GM12878 (cell line): ENCODE results near the gene DNASE1L1. TPM values are rescaled to one million over a fixed set of nuclear protein-coding genes. Genes with fewer than 3 reads are reported as not detected.
A peak's percentile ranks its signal among the peaks of the same experiment; 100 is the strongest.

Experiments
- CREB1 ChIP-seq: IDR thresholded peaks from 2 replicates; pipeline ENCODE4 v1.6.1; 2012; ENCODE audit warnings: low read depth, mild to moderate bottlenecking, inconsistent platforms
- IKZF2 ChIP-seq, 2 experiments: fragments of 450-650 bp; IDR thresholded peaks; 2 replicates each; pipeline ENCODE4 v1.6.1; 2017; ENCODE audit warnings: mild to moderate bottlenecking in 2 of 2, moderate library complexity in 2 of 2
- MEF2A ChIP-seq: IDR thresholded peaks from 2 replicates; pipeline ENCODE4 v1.6.1; 2011; ENCODE audit warnings: low read depth, mild to moderate bottlenecking, low read length, moderate library complexity; ENCODE audit not compliant: insufficient read depth
- NFIC ChIP-seq: IDR thresholded peaks from 2 replicates; pipeline ENCODE4 v1.6.1; 2012; ENCODE audit warnings: low read depth, mild to moderate bottlenecking, inconsistent platforms, low read length, moderate library complexity
- PML ChIP-seq: IDR thresholded peaks from 2 replicates; pipeline ENCODE4 v1.6.1; 2012; ENCODE audit warnings: low read length, inconsistent platforms
- POLR2A ChIP-seq: IDR thresholded peaks from 2 replicates; pipeline ENCODE4 v1.6.1; 2011; ENCODE audit warnings: low read depth, mild to moderate bottlenecking, low read length
- RUNX3 ChIP-seq: IDR thresholded peaks from 2 replicates; pipeline ENCODE4 v1.6.1; 2012; ENCODE audit warnings: low read length, inconsistent platforms
- SMAD5 ChIP-seq: IDR thresholded peaks from 2 replicates; pipeline ENCODE4 v1.6.1; 2016; ENCODE audit warnings: antibody characterized with exemption, low read depth
- TCF12 ChIP-seq: IDR thresholded peaks from 2 replicates; pipeline ENCODE4 v1.6.1; 2011; ENCODE audit warnings: low read depth, mild to moderate bottlenecking, low read length
- ZNF592 ChIP-seq: fragments of 450-650 bp; IDR thresholded peaks from 2 replicates; pipeline ENCODE4 v1.6.1; 2017; ENCODE audit warnings: mild to moderate bottlenecking, moderate library complexity
- polyA plus RNA-seq, 11 experiments: library from polyadenylated mRNA; depleted of rRNA in 4 of 11; unstranded in 6 of 11; stranded (reverse) in 5 of 11; fragments of >200 nt; fragmentation: Nextera tagmentation in 4 of 11; fragmentation: Illumina TruSeq in 1 of 11; extraction: Ambion mirVana in 4 of 11; extraction: Trizol in 1 of 11; gene quantifications; 1 replicate in 1 of 11; 2 replicates in 10 of 11; pipeline versions ENCODE4 v1.2.1 to v1.2.3, GENCODE V29; 2011 to 2016; ENCODE audit warnings: inconsistent platforms in 2 of 11, missing spikeins in 2 of 11, low read depth in 1 of 11
- total RNA-seq, 4 experiments: library from RNA; depleted of rRNA in 3 of 4; stranded (reverse); fragments of >200 nt in 3 of 4; fragmentation: Illumina TruSeq in 1 of 4; extraction: Trizol in 1 of 4; gene quantifications; 2 replicates each; pipeline versions ENCODE4 v1.2.1 to v1.2.3, GENCODE V29; 2013 to 2021

Gene DNASE1L1
- total and polyA plus RNA-seq, 10 of the 15 experiments (the other 5 are each of a cell fraction or from before 2014, with no cell fraction given) = 0.60 to 22.7 (median 6.8) TPM

GRCh38 chrX:154401045-154401799, 7.8 kb downstream of the DNASE1L1 start (continued):
- TF ChIP-seq RUNX3 (0 out of 2 replicates have a peak, but pooled peaks have one; percentile 11), ZNF592 (no peak), PML (peak; percentile 53; the same call in 1 of the 2 replicates), POLR2A (peak; percentile 90), CREB1 (peak; percentile 4; the same call in 1 of the 2 replicates), IKZF2 (IDR thresholded peaks at IDR 0.05) (no peak), TCF12 (no peak), MEF2A (no peak), SMAD5 (peak; percentile 50), NFIC (0 out of 2 replicates have a peak, but pooled peaks have one; percentile 35)
